ENCODE measurements around the gene MLLT1.

MLLT1 gene

DNA sequence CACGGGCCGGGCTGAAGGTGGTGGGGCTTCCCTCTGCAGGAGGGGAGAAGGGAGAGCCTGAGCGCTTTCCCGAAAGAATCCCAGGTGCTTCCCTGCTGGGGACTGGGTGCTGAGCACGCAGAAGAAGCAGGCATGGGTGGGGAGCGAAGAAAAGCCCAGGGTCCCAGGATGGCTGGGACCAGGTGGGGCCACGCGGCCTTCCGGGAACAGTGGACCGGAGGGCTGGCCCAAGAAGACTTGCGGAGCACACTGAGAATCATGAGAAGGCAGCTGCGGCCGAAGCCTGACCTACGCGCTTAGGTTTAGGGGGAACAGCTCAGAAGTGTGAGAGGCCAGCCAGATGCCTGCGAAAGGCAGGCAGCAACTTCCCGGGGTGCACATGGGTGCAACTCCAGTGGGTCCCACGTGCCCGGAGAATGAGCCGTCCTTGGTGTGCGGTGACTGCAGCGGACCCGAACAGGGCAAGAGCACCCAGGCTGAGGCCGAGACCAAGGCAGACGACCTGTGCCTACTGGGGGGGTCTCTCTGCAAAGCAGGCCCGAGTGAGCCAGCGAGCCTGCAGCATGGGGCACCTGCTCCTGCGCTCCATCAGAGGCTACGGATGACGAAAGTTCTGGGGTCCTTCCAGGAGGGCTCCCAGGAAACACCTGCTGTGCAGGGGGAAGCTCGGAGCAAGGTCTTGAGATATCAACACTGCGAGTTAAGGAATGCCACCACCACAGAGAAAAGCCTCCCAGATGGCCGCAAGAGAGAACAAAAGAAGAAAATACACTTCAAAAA is 52.4 kb downstream of the MLLT1 start:
- TF ChIP-seq, protein P1, sequence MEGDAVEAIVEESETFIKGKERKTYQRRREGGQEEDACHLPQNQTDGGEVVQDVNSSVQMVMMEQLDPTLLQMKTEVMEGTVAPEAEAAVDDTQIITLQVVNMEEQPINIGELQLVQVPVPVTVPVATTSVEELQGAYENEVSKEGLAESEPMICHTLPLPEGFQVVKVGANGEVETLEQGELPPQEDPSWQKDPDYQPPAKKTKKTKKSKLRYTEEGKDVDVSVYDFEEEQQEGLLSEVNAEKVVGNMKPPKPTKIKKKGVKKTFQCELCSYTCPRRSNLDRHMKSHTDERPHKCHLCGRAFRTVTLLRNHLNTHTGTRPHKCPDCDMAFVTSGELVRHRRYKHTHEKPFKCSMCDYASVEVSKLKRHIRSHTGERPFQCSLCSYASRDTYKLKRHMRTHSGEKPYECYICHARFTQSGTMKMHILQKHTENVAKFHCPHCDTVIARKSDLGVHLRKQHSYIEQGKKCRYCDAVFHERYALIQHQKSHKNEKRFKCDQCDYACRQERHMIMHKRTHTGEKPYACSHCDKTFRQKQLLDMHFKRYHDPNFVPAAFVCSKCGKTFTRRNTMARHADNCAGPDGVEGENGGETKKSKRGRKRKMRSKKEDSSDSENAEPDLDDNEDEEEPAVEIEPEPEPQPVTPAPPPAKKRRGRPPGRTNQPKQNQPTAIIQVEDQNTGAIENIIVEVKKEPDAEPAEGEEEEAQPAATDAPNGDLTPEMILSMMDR (IDR thresholded peaks at IDR 0.05; ENCODE audit: low read length, missing control alignments): no peak
- DNase-seq (ENCODE audit: low read depth): no peak
- H3K4me3 ChIP-seq (replicated peaks; ENCODE audit: low read depth, low read length): no peak overlapping the region

DNA sequence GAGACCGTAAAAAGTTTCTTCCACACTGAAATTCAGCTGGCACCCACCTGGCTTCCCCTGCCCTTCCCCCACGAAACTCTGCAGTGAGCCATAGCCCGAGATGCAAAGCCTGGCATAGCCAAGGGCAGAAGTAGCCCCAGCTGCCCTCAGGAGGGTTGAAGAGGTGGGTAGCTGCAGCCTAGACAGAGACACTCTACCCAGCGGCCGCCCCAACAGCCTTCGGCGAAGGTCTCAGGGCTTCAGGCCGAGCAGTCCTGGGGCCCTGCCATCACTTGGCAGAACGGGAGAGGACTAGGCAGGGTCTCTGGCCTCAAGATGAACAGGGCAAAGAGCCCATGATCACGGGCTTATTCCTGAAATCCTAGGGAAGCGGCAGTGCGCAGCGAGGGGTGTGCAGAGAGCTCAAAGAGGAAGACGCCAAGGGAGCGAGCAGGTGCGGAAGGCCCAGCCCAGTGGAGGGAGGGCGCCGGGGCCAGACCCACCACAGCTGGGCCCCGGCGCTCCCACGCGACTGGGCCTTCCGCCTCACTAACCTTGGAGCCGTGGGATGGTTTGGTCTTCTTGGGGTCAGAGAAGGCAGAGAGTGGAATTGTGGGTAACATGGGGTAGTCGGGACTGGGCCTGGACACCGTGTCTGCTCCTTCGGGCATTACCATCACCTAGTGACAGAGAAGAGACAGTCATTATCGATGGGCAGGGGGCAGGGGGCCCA is 53.2 kb downstream of the MLLT1 start:
- H3K4me3 ChIP-seq (replicated peaks; ENCODE audit: low read depth, low read length): no peak overlapping the region
- DNase-seq (ENCODE audit: low read depth): no peak
- TF ChIP-seq, protein P1 (IDR thresholded peaks at IDR 0.05; ENCODE audit: low read length, missing control alignments): no peak

DNA sequence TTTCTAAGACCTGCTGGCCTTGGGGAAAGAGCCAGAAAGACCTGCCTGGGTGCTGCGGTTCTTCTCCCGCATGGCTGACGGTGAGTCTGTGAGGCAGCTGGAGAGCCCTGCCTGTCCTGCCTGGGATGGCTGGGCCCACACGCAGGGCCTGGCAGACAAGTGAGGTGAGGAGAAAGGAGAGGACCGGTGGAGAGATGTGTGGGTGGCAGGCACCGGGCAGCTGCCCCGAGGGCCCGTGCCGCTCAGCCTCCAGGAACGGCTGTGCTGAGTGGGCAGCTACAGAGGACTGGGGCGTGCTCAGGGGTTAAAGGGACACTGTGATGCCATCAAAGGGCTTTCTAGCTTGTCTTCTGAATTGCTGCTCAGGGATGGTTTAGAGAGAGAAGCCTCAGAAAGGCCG is 53.8 kb downstream of the MLLT1 start:
- no peak for DNase-seq (ENCODE audit: low read depth)
- TF ChIP-seq, protein P1 (IDR thresholded peaks at IDR 0.05; ENCODE audit: low read length, missing control alignments): no peak
- no peak overlapping the region for H3K4me3 ChIP-seq (replicated peaks; ENCODE audit: low read depth, low read length)

GRCh38 chr19:6225232-6225865 is 54.4 kb downstream of the MLLT1 start:
- DNase-seq (ENCODE audit: low read depth): no peak
- TF ChIP-seq, protein P1 (IDR thresholded peaks at IDR 0.05; ENCODE audit: low read length, missing control alignments): no peak
- H3K4me3 ChIP-seq (replicated peaks; ENCODE audit: low read depth, low read length): no peak overlapping the region

GRCh38 chr19:6224308-6224675 is 55.5 kb downstream of the MLLT1 start:
- H3K4me3 ChIP-seq (replicated peaks; ENCODE audit: low read depth, low read length): no peak overlapping the region
- TF ChIP-seq, protein P1 (IDR thresholded peaks at IDR 0.05; ENCODE audit: low read length, missing control alignments): no peak
- no peak for DNase-seq (ENCODE audit: low read depth)

DNA sequence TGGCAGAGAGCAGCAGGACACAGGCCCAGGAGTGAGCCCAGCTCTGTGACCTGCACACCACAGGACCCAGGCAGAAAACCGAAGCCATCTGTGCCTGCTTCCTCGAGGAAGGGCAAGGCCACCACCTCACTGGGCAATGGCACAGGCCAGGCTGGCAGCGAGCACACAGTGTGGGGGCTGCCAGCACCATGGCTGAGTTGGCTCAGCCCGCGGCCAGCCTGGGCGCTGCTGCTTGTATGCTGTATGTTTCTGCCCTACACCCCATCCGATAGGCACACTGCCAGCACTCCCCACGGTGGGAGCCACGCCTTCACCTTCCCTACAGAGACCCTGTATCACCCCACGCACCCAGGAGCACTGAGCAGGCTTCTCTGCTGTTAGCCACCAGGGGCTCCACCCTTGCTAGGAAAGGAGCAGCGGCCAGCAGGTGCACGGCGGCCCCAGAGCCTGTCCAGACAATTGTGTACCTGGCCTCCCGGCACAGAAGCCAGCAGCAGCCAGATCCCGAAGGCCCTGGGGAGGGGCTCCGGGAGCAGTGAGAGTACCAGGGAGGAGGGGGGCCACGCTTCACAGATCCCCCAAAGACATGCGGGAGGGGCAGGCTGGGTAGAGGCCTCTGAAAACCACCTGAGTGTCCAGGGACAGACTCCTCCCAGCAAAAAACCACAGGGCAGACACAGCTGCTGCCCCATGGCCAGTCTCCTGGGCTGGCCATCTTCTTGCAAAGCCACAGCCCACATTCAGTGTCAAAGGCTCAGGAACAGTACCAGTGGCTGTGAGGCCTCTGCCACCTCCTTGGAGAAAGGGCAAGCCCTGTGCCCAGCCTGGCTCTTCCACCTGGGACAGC is 56.1 kb downstream of the MLLT1 start:
- TF ChIP-seq, protein P1 (IDR thresholded peaks at IDR 0.05; ENCODE audit: low read length, missing control alignments): no peak
- H3K4me3 ChIP-seq (replicated peaks; ENCODE audit: low read depth, low read length): no peak overlapping the region
- no peak for DNase-seq (ENCODE audit: low read depth)

All from fibroblast of pulmonary artery (primary cell).